Daoy (cell line): ENCODE measurements around the gene MRPS25. TPM values are rescaled to one million over a fixed set of nuclear protein-coding genes. Genes with fewer than 3 reads are reported as not detected.
A peak's percentile ranks its signal among the peaks of the same experiment; 100 is the strongest.
"Not testable (repeated sequence)": the region's sequence is repeated elsewhere in the genome, so short reads cannot be mapped to it uniquely, and the experiment has no call there.

Source experiments
- DNase-seq: peaks from one replicate; pipeline ENCODE4 v3.0.0-alpha.2; 2015; ENCODE audit warnings: low read depth
- total RNA-seq: library from RNA; depleted of rRNA; stranded (reverse); fragments of >200 nt; shearing (Covaris generic); gene quantifications from 2 replicates; pipeline ENCODE4 v1.2.3, GENCODE V29; 2014; rRNA removed

MRPS25 gene
- total RNA-seq, 1 experiment from 2014 or later, result 19.4 TPM

- no peak for DNase-seq
Observed at GRCh38 chr3:15043408-15044171, 21.5 kb downstream of the MRPS25 start.

DNA sequence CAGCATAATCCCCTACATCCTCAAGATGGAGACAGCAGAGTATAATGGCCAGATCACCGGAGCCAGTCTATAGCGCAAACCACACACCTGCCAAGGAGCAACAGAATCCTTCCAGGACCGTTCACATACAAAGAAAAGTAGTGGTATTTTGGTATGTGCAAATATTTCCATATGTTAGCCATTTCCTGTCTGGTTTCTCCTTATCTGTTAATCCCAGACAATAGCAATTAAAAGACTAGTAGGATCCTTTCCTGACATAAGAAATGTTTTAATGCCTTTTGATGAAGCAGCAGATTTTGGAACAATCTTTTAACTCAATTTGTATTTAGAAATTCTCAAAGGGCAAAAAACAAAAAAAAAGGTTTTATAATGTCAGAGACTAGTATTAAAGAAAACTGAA lies 22.2 kb downstream of the MRPS25 start:
- peak; percentile 5 for DNase-seq

GRCh38 chr3:15041950-15042349 lies 23.2 kb downstream of the MRPS25 start:
- DNase-seq, result no peak

DNA sequence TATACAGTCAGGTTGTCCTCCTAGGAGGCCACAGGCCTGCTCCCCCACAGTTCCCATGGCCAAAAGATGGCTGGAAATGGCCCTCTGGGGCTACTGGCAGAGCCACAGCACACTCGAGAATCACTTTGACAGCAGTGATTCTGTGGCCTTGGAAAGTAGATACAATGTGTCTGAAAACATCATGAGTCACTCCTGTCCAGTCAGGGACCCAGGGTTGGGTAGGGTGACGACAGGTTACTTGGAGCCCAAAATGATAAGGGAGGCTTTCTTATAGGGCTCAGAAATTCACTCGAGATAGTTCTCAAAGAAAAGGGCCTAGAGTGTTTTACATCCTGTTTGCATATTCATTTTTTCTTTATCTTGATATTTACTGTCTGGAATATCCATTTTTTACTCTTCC lies 24.3 kb downstream of the MRPS25 start:
- DNase-seq, result no peak

GRCh38 chr3:15038306-15038705 lies 26.8 kb downstream of the MRPS25 start:
- no peak for DNase-seq

DNA sequence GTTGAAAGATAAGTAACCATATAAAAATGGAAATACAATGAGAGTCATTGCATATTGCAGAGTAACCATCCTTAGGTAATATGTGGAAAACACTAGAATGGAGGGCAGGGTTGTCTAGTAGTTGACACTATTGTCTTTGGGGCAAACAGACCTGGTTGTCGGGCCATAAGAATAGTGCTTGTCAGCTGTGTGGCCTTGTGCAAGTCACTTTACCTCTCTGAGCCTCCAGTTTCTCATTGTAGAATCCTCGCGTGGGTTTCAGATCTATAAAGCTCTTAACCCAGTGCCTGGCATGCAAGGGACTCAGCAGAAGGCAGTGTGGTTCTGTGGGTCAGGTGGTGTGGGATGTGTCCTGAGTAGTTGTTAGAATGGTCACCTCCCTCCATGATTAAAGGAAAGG lies 32.0 kb downstream of the MRPS25 start:
- DNase-seq, result no peak

- no peak for DNase-seq
Observed at GRCh38 chr3:15032650-15033049, 32.5 kb downstream of the MRPS25 start.

GRCh38 chr3:15029625-15030024 lies 35.5 kb downstream of the MRPS25 start:
- no peak for DNase-seq

GRCh38 chr3:15023719-15024118 lies 41.4 kb downstream of the MRPS25 start:
- DNase-seq, result no peak

DNA sequence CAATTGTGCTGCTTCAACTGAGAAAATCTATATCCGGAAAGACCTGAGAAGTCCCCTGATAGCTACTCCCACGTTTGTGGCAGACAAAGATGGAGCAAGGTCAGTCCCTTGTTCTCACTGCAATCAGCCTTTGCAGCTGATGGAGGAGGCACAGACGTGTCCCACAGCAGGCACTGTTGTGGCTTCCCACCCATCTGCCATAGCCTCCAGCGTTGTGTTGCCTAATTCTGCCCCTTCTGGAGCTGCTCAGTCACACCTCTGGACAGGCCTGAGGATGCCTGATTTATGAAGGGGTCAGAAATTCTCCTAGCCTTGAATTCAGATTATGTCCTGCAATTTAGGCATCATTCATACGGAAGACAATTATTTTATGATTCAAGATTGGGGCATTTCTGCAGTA lies 41.9 kb downstream of the MRPS25 start:
- DNase-seq, result no peak

DNA sequence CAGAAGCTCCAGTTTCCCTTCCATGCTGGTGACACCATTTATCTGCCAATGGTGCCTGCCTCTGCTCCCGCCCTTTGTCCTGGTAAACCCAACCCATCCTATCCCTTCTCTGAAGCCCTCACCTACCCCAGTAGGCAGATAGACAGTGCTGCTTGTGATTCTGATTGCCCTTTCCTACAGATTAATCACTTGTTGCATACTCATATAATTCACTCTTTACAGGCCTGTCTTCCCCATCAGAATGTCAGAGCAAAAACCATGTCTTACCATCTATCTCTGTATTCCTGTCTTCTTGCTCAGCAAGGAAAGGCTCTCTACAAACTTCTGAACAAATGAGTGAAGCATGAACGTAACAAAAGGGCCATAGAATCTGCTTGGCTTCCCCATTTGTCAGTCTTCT lies 47.9 kb downstream of the MRPS25 start:
- no peak for DNase-seq

GRCh38 chr3:15015456-15015855 lies 49.7 kb downstream of the MRPS25 start:
- DNase-seq, result no peak

GRCh38 chr3:15014606-15015328 lies 50.3 kb downstream of the MRPS25 start:
- DNase-seq, result no peak

DNA sequence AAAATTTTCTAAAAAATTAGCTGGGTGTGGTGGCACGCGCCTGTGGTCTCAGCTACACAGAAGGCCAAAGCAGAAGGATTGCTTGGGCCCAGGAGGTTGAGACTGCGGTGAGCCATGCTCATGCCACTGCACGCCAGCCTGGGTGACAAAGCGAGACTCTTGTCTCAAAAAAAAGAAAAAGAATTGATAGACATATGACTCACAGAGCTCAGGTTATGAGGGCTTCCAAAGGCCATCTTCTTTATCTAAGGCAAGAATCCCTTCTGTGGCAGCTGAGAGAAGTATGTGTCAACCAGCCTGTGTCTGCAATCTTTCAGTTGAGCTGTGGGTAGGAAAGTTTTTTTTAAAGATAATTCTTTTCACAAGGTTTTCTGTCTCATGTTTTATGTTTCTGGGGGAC lies 53.9 kb downstream of the MRPS25 start:
- no peak for DNase-seq

DNA sequence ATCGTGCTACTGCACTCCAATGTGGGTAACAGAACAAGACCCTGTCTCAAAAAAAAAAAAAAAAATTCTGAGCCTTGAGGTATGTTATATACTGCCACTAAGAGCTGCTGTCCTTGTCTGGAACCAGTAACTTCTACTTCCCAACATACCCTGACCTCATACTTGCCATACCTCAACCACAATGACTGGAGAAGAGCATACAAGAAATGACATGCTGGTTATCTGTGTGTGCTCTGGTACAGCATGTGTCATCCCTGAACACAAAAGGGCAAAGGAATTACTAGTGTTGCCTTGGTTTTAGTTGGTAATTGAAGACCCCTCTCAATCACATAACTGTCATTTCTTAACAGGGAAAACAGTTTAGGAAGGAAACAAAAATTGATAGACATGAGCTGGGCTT lies 54.5 kb downstream of the MRPS25 start:
- DNase-seq, result no peak

GRCh38 chr3:15009167-15009566 lies 55.9 kb downstream of the MRPS25 start:
- no peak for DNase-seq

GRCh38 chr3:15007681-15008141 lies 57.4 kb downstream of the MRPS25 start:
- no peak for DNase-seq

- DNase-seq, result not testable (repeated sequence)
Observed at GRCh38 chr3:14999182-14999581, 65.9 kb downstream of the MRPS25 start.

Other genes with a start within 250 kb of the MRPS25 start
- gene FGD5, start 246.4 kb downstream of the MRPS25 start, total RNA-seq, result 6.1 and 7.0 TPM in 2 replicates
- gene NR2C2, start 117.7 kb downstream of the MRPS25 start, total RNA-seq, result 13.4 and 13.6 TPM in 2 replicates
- gene RBSN, start 33.8 kb upstream of the MRPS25 start, total RNA-seq, result 7.3 and 11.1 TPM in 2 replicates
- gene CAPN7, start 140.9 kb upstream of the MRPS25 start, total RNA-seq, result 34.1 and 46.3 TPM in 2 replicates